Peyer's patch (tissue), 4 donors: ENCODE measurements around the gene CWC25. TPM values are rescaled to one million over a fixed set of nuclear protein-coding genes. Genes with fewer than 3 reads are reported as not detected.

Source experiments
- DNase-seq, 3 donors: peaks; one replicate each; pipeline ENCODE4 v3.0.0-alpha.2; 2017 to 2019
- H3K27ac ChIP-seq, 4 donors: fragments of 200-600 bp; sonication (generic); one replicate each; pipeline ENCODE4 v1.5.1; 2016 to 2019
- H3K27me3 ChIP-seq, 2 donors: fragments of 200-600 bp; sonication (generic); one replicate each; pipeline ENCODE4 v1.5.1; 2019
- H3K36me3 ChIP-seq, 3 donors: fragments of 200-600 bp; sonication (generic); one replicate each; pipeline ENCODE4 v1.5.1; 2016 to 2019
- H3K4me1 ChIP-seq, 4 donors: fragments of 200-600 bp; sonication (generic); one replicate each; pipeline ENCODE4 v1.5.1; 2016 to 2019
- H3K4me3 ChIP-seq, 4 donors: fragments of 200-600 bp; sonication (generic); 1 replicate in 3 of 4; 2 replicates in 1 of 4; pipeline ENCODE4 v1.5.1; 2016 to 2019; ENCODE audit warnings: mild to moderate bottlenecking in 1 of 4
- H3K9me3 ChIP-seq, 4 donors: fragments of 200-600 bp; sonication (generic); one replicate each; pipeline ENCODE4 v1.5.1; 2016 to 2019; ENCODE audit warnings: mild to moderate bottlenecking in 1 of 4
- POLR2A ChIP-seq, 2 donors: fragments of 450-650 bp; IDR thresholded peaks; one replicate each; pipeline ENCODE4 v1.5.1; 2017; ENCODE audit warnings: antibody characterized with exemption in 2 of 2, mild to moderate bottlenecking in 2 of 2, moderate library complexity in 2 of 2
- total RNA-seq, 4 donors: library from RNA; depleted of rRNA; stranded (reverse); fragments of >200 nt; gene quantifications; one replicate each; pipeline ENCODE4 v1.1.0, GENCODE V29; 2016
- TF ChIP-seq, protein P1 (sequence below), 6 experiments: fragments of 450-650 bp in 4 of 6; fragments of 200-600 bp in 2 of 6; sonication (generic) in 1 of 6; IDR thresholded peaks; one replicate each; pipeline ENCODE4 v1.5.1; 2017 to 2019; ENCODE audit warnings: antibody characterized with exemption in 6 of 6, mild to moderate bottlenecking in 3 of 6, moderate library complexity in 1 of 6

The CWC25 gene
- 100 to 1,000 TPM in 1 of 4 donors, 10 to 100 TPM in 3; 49.4 to 106 (median 56.5) TPM for total RNA-seq

DNA sequence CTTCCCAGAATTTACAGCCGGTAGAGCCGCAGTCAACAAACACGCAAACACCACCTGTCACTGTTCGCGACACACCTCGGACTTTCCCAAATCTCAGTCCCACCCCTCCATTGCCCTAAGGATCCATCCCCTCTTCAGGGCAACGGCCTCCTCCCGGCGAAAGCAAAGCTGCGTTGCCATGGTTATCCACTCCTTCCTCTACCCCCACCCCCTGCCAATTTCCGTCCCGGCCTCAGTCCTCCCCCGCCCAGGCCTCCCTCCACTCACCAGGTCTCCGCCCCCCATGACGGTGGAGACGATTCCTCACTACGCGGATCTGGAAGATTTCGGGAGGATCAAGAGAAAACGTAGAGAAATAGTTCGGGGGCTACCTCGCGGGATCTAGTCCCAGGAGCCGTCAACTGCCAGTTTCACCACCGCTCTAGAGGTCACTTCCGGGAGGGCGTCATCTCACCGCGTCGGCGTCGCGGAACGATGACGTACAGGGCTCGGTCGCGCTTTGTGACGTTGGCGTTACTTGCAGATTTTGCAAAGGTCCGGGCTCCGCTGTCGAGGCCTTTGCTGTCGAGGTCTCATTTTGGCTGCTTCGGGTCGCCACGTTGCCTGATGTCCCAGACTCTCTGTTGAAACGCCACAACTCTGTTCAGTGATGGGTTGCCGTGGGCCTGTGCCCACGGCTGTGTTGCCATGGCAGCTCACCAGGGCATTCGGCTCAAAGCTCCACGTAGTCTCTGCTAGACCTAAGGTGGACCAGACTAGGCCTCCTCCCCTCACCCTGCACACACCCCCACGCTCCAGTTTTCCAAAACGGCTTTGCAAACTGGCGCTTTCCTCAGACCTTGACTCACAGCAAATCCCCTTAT, at the start of gene CWC25:
Gene CWC25, minus strand, starts transcription at position 423 of the 863 bp plus-strand sequence. Its CDS starts 138 bp downstream, at position 285.
- H3K27me3 ChIP-seq: no peaks in the 10 kb centered on the region
- H3K9me3 ChIP-seq: no peaks in the 10 kb centered on the region
- H3K27ac ChIP-seq: peak within 1 kb of the TSS; percentile 94 to 99 (median 96)
- peak within 1 kb of the TSS; percentile 60 to 96 (median 83) for H3K4me3 ChIP-seq
- peak; percentile 83 to 87 for TF ChIP-seq POLR2A (IDR thresholded peaks at IDR 0.05)
- TF ChIP-seq, protein P1, sequence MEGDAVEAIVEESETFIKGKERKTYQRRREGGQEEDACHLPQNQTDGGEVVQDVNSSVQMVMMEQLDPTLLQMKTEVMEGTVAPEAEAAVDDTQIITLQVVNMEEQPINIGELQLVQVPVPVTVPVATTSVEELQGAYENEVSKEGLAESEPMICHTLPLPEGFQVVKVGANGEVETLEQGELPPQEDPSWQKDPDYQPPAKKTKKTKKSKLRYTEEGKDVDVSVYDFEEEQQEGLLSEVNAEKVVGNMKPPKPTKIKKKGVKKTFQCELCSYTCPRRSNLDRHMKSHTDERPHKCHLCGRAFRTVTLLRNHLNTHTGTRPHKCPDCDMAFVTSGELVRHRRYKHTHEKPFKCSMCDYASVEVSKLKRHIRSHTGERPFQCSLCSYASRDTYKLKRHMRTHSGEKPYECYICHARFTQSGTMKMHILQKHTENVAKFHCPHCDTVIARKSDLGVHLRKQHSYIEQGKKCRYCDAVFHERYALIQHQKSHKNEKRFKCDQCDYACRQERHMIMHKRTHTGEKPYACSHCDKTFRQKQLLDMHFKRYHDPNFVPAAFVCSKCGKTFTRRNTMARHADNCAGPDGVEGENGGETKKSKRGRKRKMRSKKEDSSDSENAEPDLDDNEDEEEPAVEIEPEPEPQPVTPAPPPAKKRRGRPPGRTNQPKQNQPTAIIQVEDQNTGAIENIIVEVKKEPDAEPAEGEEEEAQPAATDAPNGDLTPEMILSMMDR (IDR thresholded peaks at IDR 0.05): peak in 1 of 6 experiments; percentile 19
- peaks cover 0 to 18% (median 0%) of the 10 kb centered on the region in 3 donors for H3K36me3 ChIP-seq
- DNase-seq: peak; percentile 88 to 98 (median 97)
- H3K4me1 ChIP-seq: peaks cover 0 to 13% (median 6%) of the 10 kb centered on the region in 4 donors

DNA sequence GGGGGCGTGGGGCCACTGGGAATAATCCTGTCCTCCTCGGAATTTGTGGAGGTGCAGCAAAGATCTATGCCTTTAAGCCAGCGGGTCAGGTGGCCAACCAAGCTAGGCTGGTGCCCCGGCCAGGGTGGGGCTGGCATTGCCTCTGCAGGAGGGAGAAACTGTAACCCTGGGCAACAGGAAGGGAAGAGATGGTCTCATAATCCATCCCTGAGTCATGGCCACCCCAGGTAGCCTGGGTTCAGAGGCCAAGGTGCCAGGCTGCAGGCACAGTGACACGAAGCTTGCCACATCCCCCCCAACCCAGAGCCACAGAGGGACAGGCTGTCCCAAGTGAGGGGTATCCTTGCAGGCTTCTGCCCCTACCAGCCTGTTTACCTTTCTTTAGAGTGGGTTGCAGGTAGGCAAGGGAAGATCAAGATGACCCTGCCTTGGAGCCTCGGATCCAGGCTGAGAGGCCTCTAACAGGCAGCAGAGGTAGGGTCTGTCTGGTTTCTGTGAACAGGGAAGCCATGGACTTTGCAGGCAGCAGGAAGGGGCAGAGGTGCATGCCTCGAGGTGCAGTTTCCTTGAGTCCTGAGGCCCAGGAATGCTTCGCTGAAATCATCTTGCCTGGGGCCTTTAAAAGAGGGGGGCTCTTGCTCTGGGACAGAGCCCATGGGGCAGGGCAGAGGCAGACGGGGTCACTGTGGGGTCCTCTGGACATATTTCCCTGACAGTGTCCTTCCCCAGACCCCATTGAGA, 48.7 kb upstream of the CWC25 start:
- H3K27ac ChIP-seq: peak overlapping the region in 3 of 4 donors; percentile 96 to 99 (median 99)
- H3K4me1 ChIP-seq: peaks cover 0 to 68% (median 53%) of the 10 kb centered on the region in 4 donors
- no peaks in the 10 kb centered on the region for H3K27me3 ChIP-seq
- TF ChIP-seq, protein P1 (IDR thresholded peaks at IDR 0.05): no peak
- TF ChIP-seq POLR2A (IDR thresholded peaks at IDR 0.05): no peak
- H3K36me3 ChIP-seq: peaks cover 0 to 21% (median 0%) of the 10 kb centered on the region in 3 donors
- peak overlapping the region in 2 of 4 donors; percentile 26 to 77 for H3K4me3 ChIP-seq
- peak in 2 of 3 donors; percentile 73 to 80 for DNase-seq
- no peaks in the 10 kb centered on the region for H3K9me3 ChIP-seq

DNA sequence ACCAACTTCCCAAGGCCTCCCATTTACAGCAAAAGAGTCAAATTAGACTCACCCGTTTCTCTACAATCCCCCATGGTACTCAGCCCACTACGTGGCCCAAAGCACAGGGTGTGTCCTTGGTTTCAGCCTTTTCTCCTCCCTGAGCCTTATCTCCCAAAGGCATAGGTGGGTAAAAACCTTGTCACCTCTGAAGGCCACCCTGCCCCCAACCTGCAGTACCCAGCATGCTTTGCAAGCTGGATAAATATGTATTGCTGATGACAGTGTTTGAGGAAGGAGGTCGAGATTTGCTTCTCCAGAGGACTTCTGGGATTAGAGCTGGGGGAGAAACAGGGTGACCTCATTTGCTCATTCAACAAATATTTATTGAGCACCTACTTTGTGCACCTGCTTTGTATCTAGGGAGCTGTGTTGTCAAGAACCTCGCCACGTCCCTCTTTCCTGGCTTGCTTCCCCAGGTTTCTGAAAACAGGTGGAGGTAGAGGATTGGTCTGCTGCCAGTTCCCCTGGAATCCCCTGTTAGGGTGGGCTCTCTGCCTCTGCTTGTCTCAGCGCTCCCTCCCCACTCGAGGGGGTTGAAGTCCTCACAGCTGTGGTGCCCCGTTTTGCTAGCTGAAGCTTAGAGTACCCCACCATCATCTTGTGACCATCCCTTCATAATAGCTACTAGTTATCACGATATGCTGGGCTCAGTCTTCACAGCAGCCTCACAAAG, 47.7 kb upstream of the CWC25 start:
- H3K4me1 ChIP-seq: peaks cover 0 to 68% (median 50%) of the 10 kb centered on the region in 4 donors
- no peaks in the 10 kb centered on the region for H3K9me3 ChIP-seq
- no peak for DNase-seq
- TF ChIP-seq POLR2A (IDR thresholded peaks at IDR 0.05): no peak
- TF ChIP-seq, protein P1 (IDR thresholded peaks at IDR 0.05): no peak
- H3K27ac ChIP-seq: peak overlapping the region; percentile 89 to 99 (median 98)
- H3K4me3 ChIP-seq: peak overlapping the region in 2 of 4 donors; percentile 22 to 77
- peaks cover 0 to 11% (median 0%) of the 10 kb centered on the region in 3 donors for H3K36me3 ChIP-seq
- H3K27me3 ChIP-seq: no peaks in the 10 kb centered on the region

DNA sequence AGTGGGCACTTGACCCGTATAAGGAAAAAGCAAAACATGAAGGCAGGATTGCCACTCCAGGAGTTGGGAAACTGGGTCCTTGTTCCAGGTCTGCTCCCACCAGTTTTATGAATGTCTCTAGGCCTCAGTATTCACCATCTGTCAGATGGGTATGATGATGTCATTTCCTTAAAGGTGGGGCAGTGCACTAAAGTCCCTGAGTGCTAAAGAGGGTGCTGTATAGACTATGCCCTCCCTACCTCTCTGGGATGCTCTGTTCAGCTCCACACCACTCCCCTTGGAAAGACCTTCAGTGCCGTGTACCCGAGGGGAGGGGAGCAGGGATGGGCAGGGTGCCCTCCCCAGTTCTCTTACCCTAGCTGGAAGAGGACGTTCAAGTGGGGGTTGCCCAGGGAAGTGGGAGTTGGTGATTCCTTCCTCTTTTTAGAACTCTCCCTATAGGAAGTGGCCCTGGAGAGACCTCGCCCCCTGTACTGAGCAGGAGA, 46.9 kb upstream of the CWC25 start:
- DNase-seq: no peak
- TF ChIP-seq, protein P1 (IDR thresholded peaks at IDR 0.05): no peak
- TF ChIP-seq POLR2A (IDR thresholded peaks at IDR 0.05): peak in 1 of 2 donors; percentile 14
- Histone ChIP-seq H3K4me3 (peak overlapping the region; percentile 77 to 95 (median 89)), H3K36me3 (peaks cover 0 to 10% (median 0%) of the 10 kb centered on the region in 3 donors), H3K9me3 (no peaks in the 10 kb centered on the region), H3K27me3 (no peaks in the 10 kb centered on the region), H3K4me1 (peaks cover 0 to 63% (median 42%) of the 10 kb centered on the region in 4 donors), H3K27ac (peak overlapping the region; percentile 89 to 99 (median 98))
